Mucosa of descending colon (tissue), 3 donors: ENCODE data around the gene ALKBH4. TPM values are rescaled to one million over a fixed set of nuclear protein-coding genes. Genes with fewer than 3 reads are reported as not detected.
"Not testable (repeated sequence)": the region's sequence is repeated elsewhere in the genome, so short reads cannot be mapped to it uniquely, and the experiment has no call there.

Experiments used
- ATAC-seq: fragments of 200-7000 bp; cut with Tn5 transposase; one replicate; pipeline ENCODE4 v1.9.1; 2020; ENCODE audit warnings: mild to moderate bottlenecking, moderate library complexity
- DNase-seq, 3 donors: peaks; one replicate each; pipeline ENCODE4 v3.0.0-alpha.2; 2020
- H3K36me3 ChIP-seq: fragments of 200-600 bp; one replicate; pipeline ENCODE4 v1.8.0; 2021; ENCODE audit warnings: low read depth, mild to moderate bottlenecking
- H3K4me1 ChIP-seq: fragments of 200-600 bp; one replicate; pipeline ENCODE4 v1.8.0; 2021; ENCODE audit warnings: low read depth, mild to moderate bottlenecking
- H3K4me3 ChIP-seq: fragments of 200-600 bp; one replicate; pipeline ENCODE4 v1.8.0; 2021; ENCODE audit warnings: mild to moderate bottlenecking
- H3K9me3 ChIP-seq: fragments of 200-600 bp; one replicate; pipeline ENCODE4 v1.8.0; 2021; ENCODE audit warnings: mild to moderate bottlenecking
- CTCF ChIP-seq: fragments of 200-600 bp; IDR thresholded peaks from one replicate; pipeline ENCODE4 v1.8.0; 2022; ENCODE audit warnings: antibody characterized with exemption, mild to moderate bottlenecking
- intact Hi-C, 2 donors: fragments of 100-400 bp; cut with DNase I in 1 of 2; cut with micrococcal nuclease in 1 of 2; formaldehyde crosslinking; loops; one replicate each; pipeline versions ENCODE4 v1.11.0 to v1.11.1; 2022; cut with DNase I, micrococcal nuclease
- long read RNA-seq, 2 donors: library from polyadenylated mRNA; unstranded; transcript quantifications; one replicate each; pipeline ENCODE4 v2.0.0, GENCODE V29; 2019 to 2021
- total RNA-seq, 3 donors: library from RNA; stranded (reverse); fragmentation: NEBNext Ultra II Directional in 2 of 3; extraction: Animal tissue kit (Norgen Biotek cat#: 25700) in 2 of 3; gene quantifications; one replicate each; pipeline versions ENCODE4 v1.2.1 to v1.2.4, GENCODE V29; 2021 to 2023
- donor health status: DM: no; HTN: no; CAD: no; lungs with moderate emphysema.
- donor health status: DM: no; HTN: no; CAD: no.
- donor health status: DM: no; HTN: yes; CAD: no.

ALKBH4 gene
- total RNA-seq: 10 to 100 TPM in 1 of 3 donors, 1 to 10 TPM in 2; 8.4 to 11.1 (median 10.0) TPM
- long read RNA-seq, donor 1, transcript ALKBH4-201 (3 exons, 2,105 nt): major isoform, 26 of 31 reads
- long read RNA-seq, donor 1, partial matches to known transcripts: 2 of 31 reads
- long read RNA-seq, donor 1, other reads (novel, unspliced or antisense): 2 of 31 reads
- long read RNA-seq, donor 2, transcript ALKBH4-201 (3 exons, 2,105 nt): major isoform, 20 of 22 reads
- long read RNA-seq, donor 2, partial matches to known transcripts: 0 of 22 reads
- long read RNA-seq, donor 2, other reads (novel, unspliced or antisense): 1 of 22 reads

- intact Hi-C loops: no loop called here
- peaks cover 10% of the 10 kb centered on the region for H3K4me1 ChIP-seq
- DNase-seq (peak; percentile 95 to 97 (median 96)), ATAC-seq (peak; percentile 98)
- peak; percentile 7 for TF ChIP-seq CTCF
- peak within 1 kb of the TSS; percentile 74 for H3K4me3 ChIP-seq
- no peaks in the 10 kb centered on the region for H3K36me3 ChIP-seq
- no peaks in the 10 kb centered on the region for H3K9me3 ChIP-seq
These were observed at the start of gene ALKBH4, which contains the start of gene LRWD1 for GRCh38 chr7:102464577-102465280. Gene ALKBH4 (minus strand): TSS chr7:102464863. CDS start chr7:102464836, 27 bp downstream. Gene LRWD1 (plus strand): TSS chr7:102464984. CDS start chr7:102465081, 97 bp downstream.

- DNase-seq: peak in 2 of 3 donors; percentile 36 to 43
- ATAC-seq, H3K4me3 ChIP-seq, intact Hi-C loops, H3K36me3 ChIP-seq, H3K4me1 ChIP-seq, H3K9me3 ChIP-seq: not testable (repeated sequence)
These were observed 48.1 kb upstream of the ALKBH4 start for GRCh38 chr7:102512642-102513221.

- H3K9me3 ChIP-seq, intact Hi-C loops, DNase-seq: not testable (repeated sequence)
These were observed 47.3 kb upstream of the ALKBH4 start for GRCh38 chr7:102511860-102512522.

GRCh38 chr7:102510575-102510974, 45.9 kb upstream of the ALKBH4 start:
- H3K9me3 ChIP-seq, intact Hi-C loops, H3K4me3 ChIP-seq, H3K4me1 ChIP-seq, H3K36me3 ChIP-seq, ATAC-seq: not testable (repeated sequence)
- peak in 1 of 3 donors; percentile 20 for DNase-seq

More at GRCh38 chr7:102511860-102512522, 47.3 kb upstream of the ALKBH4 start:
- not testable (repeated sequence) for H3K4me1 ChIP-seq, H3K36me3 ChIP-seq, H3K4me3 ChIP-seq
- peak; percentile 57 for ATAC-seq

- DNase-seq, ATAC-seq, intact Hi-C loops: not testable (repeated sequence)
These were observed 42.9 kb upstream of the ALKBH4 start for GRCh38 chr7:102507410-102508088.

GRCh38 chr7:102505298-102506185, 40.9 kb upstream of the ALKBH4 start:
- H3K9me3 ChIP-seq, DNase-seq, H3K36me3 ChIP-seq, H3K4me1 ChIP-seq, intact Hi-C loops, H3K4me3 ChIP-seq: not testable (repeated sequence)
- peak; percentile 22 for ATAC-seq

More at GRCh38 chr7:102507410-102508088, 42.9 kb upstream of the ALKBH4 start:
- not testable (repeated sequence) for H3K9me3 ChIP-seq, H3K4me1 ChIP-seq, H3K4me3 ChIP-seq, H3K36me3 ChIP-seq

- DNase-seq, H3K36me3 ChIP-seq, H3K4me3 ChIP-seq, H3K9me3 ChIP-seq, intact Hi-C loops, H3K4me1 ChIP-seq: not testable (repeated sequence)
- ATAC-seq: peak; percentile 10
These were observed 38.5 kb upstream of the ALKBH4 start for GRCh38 chr7:102503141-102503540.

- H3K4me1 ChIP-seq, ATAC-seq, H3K4me3 ChIP-seq, H3K36me3 ChIP-seq, intact Hi-C loops, H3K9me3 ChIP-seq: not testable (repeated sequence)
- DNase-seq: peak in 1 of 3 donors; percentile 5
These were observed 33.7 kb upstream of the ALKBH4 start for GRCh38 chr7:102498321-102498720.

- intact Hi-C loops, H3K4me3 ChIP-seq, ATAC-seq, H3K4me1 ChIP-seq, H3K9me3 ChIP-seq, H3K36me3 ChIP-seq: not testable (repeated sequence)
- peak in 2 of 3 donors; percentile 10 to 34 for DNase-seq
These were observed 32.6 kb upstream of the ALKBH4 start for GRCh38 chr7:102497308-102497707.

GRCh38 chr7:102496861-102497260, 32.2 kb upstream of the ALKBH4 start:
- H3K9me3 ChIP-seq, intact Hi-C loops, H3K4me1 ChIP-seq, H3K4me3 ChIP-seq, ATAC-seq, H3K36me3 ChIP-seq: not testable (repeated sequence)
- peak in 2 of 3 donors; percentile 12 to 23 for DNase-seq

- H3K36me3 ChIP-seq, DNase-seq, H3K4me1 ChIP-seq, H3K9me3 ChIP-seq, intact Hi-C loops, H3K4me3 ChIP-seq: not testable (repeated sequence)
- ATAC-seq: peak; percentile 57
These were observed 29.9 kb upstream of the ALKBH4 start for GRCh38 chr7:102494473-102495149.
